IMR-90 (cell line): ENCODE measurements around the gene CDH16. TPM values are rescaled to one million over a fixed set of nuclear protein-coding genes. Genes with fewer than 3 reads are reported as not detected.

ENCODE experiments used
- ATAC-seq: fragments of 200-7000 bp; cut with Tn5 transposase; 2 replicates; pipeline ENCODE4 v1.9.1; 2020; ENCODE audit warnings: low read depth, mild to moderate bottlenecking, moderate library complexity
- BruUV-seq: library from RNA; stranded (reverse); fragments of 400-500 nt; replicated peaks from 2 replicates; lab custom pipeline; 2021; lab: Mats Ljungman, UMichigan
- CTCF ChIA-PET: fragments of 300-600 bp; formaldehyde crosslinking; extraction: SDS; loops from one replicate; lab custom pipeline; 2021; ENCODE audit warnings: antibody characterized with exemption; lab: Yijun Ruan, JAX
- POLR2A ChIA-PET: fragments of 300-600 bp; sonication (Branson Sonifier 250); formaldehyde crosslinking; loops from one replicate; lab custom pipeline; 2022; ENCODE audit warnings: antibody characterized with exemption; ENCODE audit not compliant: unreplicated experiment; lab: Charles Lee
- DNase-seq: peaks from one replicate; pipeline ENCODE4 v3.0.0; 2013
- H2AFZ ChIP-seq: replicated peaks from 2 replicates; pipeline ENCODE3; 2013; ENCODE audit warnings: low read length, mild to moderate bottlenecking; ENCODE audit not compliant: poor library complexity
- H2AK5ac ChIP-seq: 2 replicates; pipeline ENCODE4 v1.6.1; 2013; ENCODE audit warnings: low read depth, low read length, inconsistent platforms
- H2AK9ac ChIP-seq: replicated peaks from 2 replicates; pipeline ENCODE3; 2013; ENCODE audit warnings: mild to moderate bottlenecking, low read depth, low read length, moderate library complexity; ENCODE audit not compliant: poor library complexity
- H2BK120ac ChIP-seq: 2 replicates; pipeline ENCODE4 v1.6.1; 2013; ENCODE audit warnings: low read depth, low read length, inconsistent platforms
- H2BK15ac ChIP-seq: 3 replicates; pipeline ENCODE4 v1.6.1; 2013; ENCODE audit warnings: low read depth, low read length, inconsistent platforms
- H2BK20ac ChIP-seq: 2 replicates; pipeline ENCODE4 v1.6.1; 2013; ENCODE audit warnings: low read depth, mild to moderate bottlenecking, inconsistent platforms, low read length, moderate library complexity
- H2BK5ac ChIP-seq: 2 replicates; pipeline ENCODE4 v1.6.1; 2013; ENCODE audit warnings: mild to moderate bottlenecking, low read depth, low read length, inconsistent platforms; ENCODE audit not compliant: poor library complexity, severe bottlenecking
- H3K14ac ChIP-seq: replicated peaks from 2 replicates; pipeline ENCODE4 v1.6.1; 2013; ENCODE audit warnings: low read depth, low read length, inconsistent platforms
- H3K18ac ChIP-seq: 2 replicates; pipeline ENCODE4 v1.6.1; 2013; ENCODE audit warnings: low read depth, low read length, control low read depth
- H3K23ac ChIP-seq: 2 replicates; pipeline ENCODE4 v1.6.1; 2013; ENCODE audit warnings: low read depth, low read length, inconsistent platforms
- H3K27ac ChIP-seq: 2 replicates; pipeline ENCODE4 v1.5.1; 2013; ENCODE audit warnings: mild to moderate bottlenecking, control low read depth, low read length; ENCODE audit not compliant: insufficient read depth
- H3K27me3 ChIP-seq: 2 replicates; pipeline ENCODE4 v1.6.1; 2013; ENCODE audit warnings: low read length; ENCODE audit not compliant: control insufficient read depth, insufficient read depth
- H3K36me3 ChIP-seq: 2 replicates; pipeline ENCODE4 v1.6.1; 2013; ENCODE audit warnings: low read length, mixed read lengths; ENCODE audit not compliant: control insufficient read depth, insufficient read depth
- H3K4ac ChIP-seq: 2 replicates; pipeline ENCODE4 v1.6.1; 2013; ENCODE audit warnings: low read depth, low read length, inconsistent platforms
- H3K4me1 ChIP-seq: 2 replicates; pipeline ENCODE4 v1.6.1; 2013; ENCODE audit warnings: low read length, mixed read lengths; ENCODE audit not compliant: control insufficient read depth, insufficient read depth
- H3K4me2 ChIP-seq: 2 replicates; pipeline ENCODE4 v1.6.1; 2013; ENCODE audit warnings: low read depth, mild to moderate bottlenecking, control low read depth, low read length, moderate library complexity
- H3K4me3 ChIP-seq: 2 replicates; pipeline ENCODE4 v1.5.1; 2013; ENCODE audit warnings: low read depth, mild to moderate bottlenecking, control low read depth, low read length, moderate library complexity; ENCODE audit not compliant: insufficient read depth
- H3K56ac ChIP-seq: 2 replicates; pipeline ENCODE4 v1.6.1; 2013; ENCODE audit warnings: low read length, inconsistent platforms; ENCODE audit not compliant: insufficient read depth; ENCODE audit errors: extremely low read depth
- H3K79me1 ChIP-seq, 2 experiments: 2 replicates each; pipeline ENCODE4 v1.6.1; 2013; ENCODE audit warnings: low read length in 2 of 2, inconsistent platforms in 1 of 2, low read depth in 1 of 2
- H3K9ac ChIP-seq: 2 replicates; pipeline ENCODE4 v1.6.1; 2013; ENCODE audit warnings: low read depth, low read length, control low read depth
- H3K9me1 ChIP-seq: 2 replicates; pipeline ENCODE4 v1.6.1; 2013; ENCODE audit warnings: low read length, inconsistent platforms; ENCODE audit not compliant: insufficient read depth
- H3K9me3 ChIP-seq: 2 replicates; pipeline ENCODE4 v1.6.1; 2013; ENCODE audit warnings: low read length; ENCODE audit not compliant: control insufficient read depth, insufficient read depth
- H4K20me1 ChIP-seq: 2 replicates; pipeline ENCODE4 v1.6.1; 2013; ENCODE audit warnings: low read length, inconsistent platforms; ENCODE audit not compliant: insufficient read depth
- H4K5ac ChIP-seq: 2 replicates; pipeline ENCODE4 v1.6.1; 2013; ENCODE audit warnings: mild to moderate bottlenecking, low read depth, low read length, control low read depth
- H4K8ac ChIP-seq, 2 experiments: 2 replicates each; pipeline ENCODE4 v1.6.1; 2013; ENCODE audit warnings: low read depth in 2 of 2, low read length in 2 of 2, control low read depth in 1 of 2, inconsistent platforms in 1 of 2
- H4K91ac ChIP-seq: 2 replicates; pipeline ENCODE4 v1.6.1; 2013; ENCODE audit warnings: low read depth, low read length, inconsistent platforms; ENCODE audit not compliant: insufficient read depth
- BHLHE40 ChIP-seq: fragments of 150-350 bp; IDR thresholded peaks from 2 replicates; pipeline ENCODE4 v1.6.1; 2016; ENCODE audit warnings: mild to moderate bottlenecking, low read depth, low read length
- CEBPB ChIP-seq: IDR thresholded peaks from 2 replicates; pipeline ENCODE4 v1.6.1; 2012; ENCODE audit warnings: low read depth, low read length, improper control_type of control experiment
- CHD1 ChIP-seq: IDR thresholded peaks from 2 replicates; pipeline ENCODE4 v1.6.1; 2012; ENCODE audit warnings: low read depth, low read length, improper control_type of control experiment
- FOS ChIP-seq: fragments of 150-350 bp; IDR thresholded peaks from 2 replicates; pipeline ENCODE4 v1.6.1; 2016; ENCODE audit warnings: low read depth, low read length
- MAFK ChIP-seq: IDR thresholded peaks from 2 replicates; pipeline ENCODE4 v1.6.1; 2012; ENCODE audit warnings: low read depth, low read length, improper control_type of control experiment
- MAZ ChIP-seq: IDR thresholded peaks from 2 replicates; pipeline ENCODE4 v1.6.1; 2012; ENCODE audit warnings: low read depth, mild to moderate bottlenecking, low read length, improper control_type of control experiment, moderate library complexity, borderline replicate concordance
- MXI1 ChIP-seq: IDR thresholded peaks from 2 replicates; pipeline ENCODE4 v1.6.1; 2012; ENCODE audit warnings: low read depth, mild to moderate bottlenecking, low read length, moderate library complexity, borderline replicate concordance
- POLR2A ChIP-seq: IDR thresholded peaks from 2 replicates; pipeline ENCODE4 v1.6.1; 2012; ENCODE audit warnings: mild to moderate bottlenecking, low read depth, low read length
- RAD21 ChIP-seq: IDR thresholded peaks from 2 replicates; pipeline ENCODE4 v1.6.1; 2012; ENCODE audit warnings: low read length, improper control_type of control experiment
- RCOR1 ChIP-seq: IDR thresholded peaks from 2 replicates; pipeline ENCODE4 v1.6.1; 2012; ENCODE audit warnings: mild to moderate bottlenecking, low read length, improper control_type of control experiment; ENCODE audit not compliant: insufficient replicate concordance
- RFX5 ChIP-seq: IDR thresholded peaks from 2 replicates; pipeline ENCODE4 v1.8.0; 2012; ENCODE audit warnings: low read depth, mild to moderate bottlenecking, low read length, moderate library complexity
- SMC3 ChIP-seq: fragments of 150-350 bp; IDR thresholded peaks from 2 replicates; pipeline ENCODE4 v1.6.1; 2016; ENCODE audit warnings: low read depth, mild to moderate bottlenecking, antibody characterized with exemption, low read length, moderate library complexity
- WGBS, 2 experiments: methylation state at CpG; one replicate each; pipeline versions ENCODE4 v1.1.5 to v1.1.7; 2013; ENCODE audit warnings: missing lambda C conversion rate in 2 of 2; ENCODE audit not compliant: insufficient read length in 1 of 2; ENCODE audit errors: extremely low coverage in 2 of 2; 5-methylcytosine and 5-hydroxymethylcytosine counted together
- dilution Hi-C: fragments of 300-500 bp; cut with HindIII; formaldehyde crosslinking; loops from one replicate; pipeline ENCODE4 v1.14.3; 2018; ENCODE audit warnings: low sequenced_read_pairs; ENCODE audit not compliant: unreplicated experiment
- in situ Hi-C: fragments of 300-500 bp; cut with MboI; formaldehyde crosslinking; loops from 3 replicates; pipeline ENCODE4 v1.14.3; 2019; ENCODE audit warnings: low sequenced_read_pairs, inconsistent platforms, mixed read lengths
- intact Hi-C: fragments of 100-400 bp; cut with micrococcal nuclease; formaldehyde crosslinking; loops from 2 replicates; pipeline ENCODE4 v1.10.0; 2022
- polyA plus RNA-seq, 3 experiments: library from polyadenylated mRNA; depleted of rRNA; stranded (reverse); fragments of >200 nt; gene quantifications; 2 replicates each; pipeline ENCODE4 v1.2.3, GENCODE V29; 2012; ENCODE audit warnings: low replicate concordance in 1 of 3
- total RNA-seq: library from RNA; depleted of rRNA; stranded (reverse); fragments of >200 nt; gene quantifications from 2 replicates; pipeline ENCODE4 v1.2.3, GENCODE V29; 2012
- TF ChIP-seq, protein P1 (sequence below): fragments of 150-350 bp; IDR thresholded peaks from 2 replicates; pipeline ENCODE4 v1.6.1; 2016; ENCODE audit warnings: low read depth, mild to moderate bottlenecking, low read length, moderate library complexity, borderline replicate concordance
- TF ChIP-seq, protein P2 (sequence below): conservative IDR thresholded peaks from 2 replicates; pipeline ENCODE4 v1.5.1; 2012; ENCODE audit warnings: mild to moderate bottlenecking, low read depth, low read length, improper control_type of control experiment
- TF ChIP-seq, protein P3 (sequence below): fragments of 150-350 bp; IDR thresholded peaks from 2 replicates; pipeline ENCODE4 v1.6.1; 2017; ENCODE audit warnings: mild to moderate bottlenecking, antibody characterized with exemption, low read length, low read depth

The CDH16 gene
- total and polyA plus RNA-seq, 2 of the 4 experiments (the other 2 are of a cell fraction): not detected

- Histone ChIP-seq H3K9me3 (no peaks in the 10 kb centered on the region), H2AFZ (no peak overlapping the region), H2AK5ac (no peak overlapping the region), H3K9me1 (peaks cover 25% of the 10 kb centered on the region), H2BK5ac (no peak overlapping the region), H3K14ac (no peak overlapping the region), H2BK120ac (no peak overlapping the region), H4K5ac (no peak overlapping the region), H3K9ac (no peak overlapping the region), H3K79me1 (peaks cover 25 to 89% of the 10 kb centered on the region in 2 experiments), H3K4me1 (peaks cover 9% of the 10 kb centered on the region), H2BK15ac (no peak overlapping the region), H2BK20ac (no peak overlapping the region), H3K4ac (no peak overlapping the region), H4K8ac (no peak overlapping the region), H3K27ac (no peak overlapping the region), H3K4me2 (no peak overlapping the region), H3K4me3 (no peak overlapping the region), H3K27me3 (no peaks in the 10 kb centered on the region), H2AK9ac (no peak overlapping the region), H4K20me1 (peaks cover 44% of the 10 kb centered on the region), H3K36me3 (peaks cover 52% of the 10 kb centered on the region), H3K56ac (no peak overlapping the region), H3K18ac (no peak overlapping the region), H4K91ac (no peak overlapping the region), H3K23ac (peak overlapping the region; percentile 51; the same call in 1 of the 2 replicates)
- BruUV-seq: no TSS peak
- CTCF ChIA-PET: no interaction called here
- dilution Hi-C loops (no loop called here), in situ Hi-C loops (no loop called here), intact Hi-C loops (no loop called here)
- DNase-seq (no peak), ATAC-seq (no peak)
- POLR2A ChIA-PET: interaction anchor here (0.6 kb wide), 1 partner anchor 232 kb away, joined by 3 read pairs; no protein-coding TSS in a partner anchor
- 95% methylated on average over 2 of the region's 4 CpGs; no CpG with 5 or more reads in 1 of the 2 experiments for WGBS, 2 experiments
- TF ChIP-seq POLR2A (no peak), CEBPB (no peak), BHLHE40 (no peak), MAZ (no peak), RAD21 (no peak), CHD1 (no peak), MXI1 (no peak), FOS (no peak), SMC3 (no peak), RFX5 (no peak), MAFK (no peak), RCOR1 (no peak)
- TF ChIP-seq, protein P1, sequence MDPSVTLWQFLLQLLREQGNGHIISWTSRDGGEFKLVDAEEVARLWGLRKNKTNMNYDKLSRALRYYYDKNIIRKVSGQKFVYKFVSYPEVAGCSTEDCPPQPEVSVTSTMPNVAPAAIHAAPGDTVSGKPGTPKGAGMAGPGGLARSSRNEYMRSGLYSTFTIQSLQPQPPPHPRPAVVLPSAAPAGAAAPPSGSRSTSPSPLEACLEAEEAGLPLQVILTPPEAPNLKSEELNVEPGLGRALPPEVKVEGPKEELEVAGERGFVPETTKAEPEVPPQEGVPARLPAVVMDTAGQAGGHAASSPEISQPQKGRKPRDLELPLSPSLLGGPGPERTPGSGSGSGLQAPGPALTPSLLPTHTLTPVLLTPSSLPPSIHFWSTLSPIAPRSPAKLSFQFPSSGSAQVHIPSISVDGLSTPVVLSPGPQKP: no peak
- TF ChIP-seq, protein P2, sequence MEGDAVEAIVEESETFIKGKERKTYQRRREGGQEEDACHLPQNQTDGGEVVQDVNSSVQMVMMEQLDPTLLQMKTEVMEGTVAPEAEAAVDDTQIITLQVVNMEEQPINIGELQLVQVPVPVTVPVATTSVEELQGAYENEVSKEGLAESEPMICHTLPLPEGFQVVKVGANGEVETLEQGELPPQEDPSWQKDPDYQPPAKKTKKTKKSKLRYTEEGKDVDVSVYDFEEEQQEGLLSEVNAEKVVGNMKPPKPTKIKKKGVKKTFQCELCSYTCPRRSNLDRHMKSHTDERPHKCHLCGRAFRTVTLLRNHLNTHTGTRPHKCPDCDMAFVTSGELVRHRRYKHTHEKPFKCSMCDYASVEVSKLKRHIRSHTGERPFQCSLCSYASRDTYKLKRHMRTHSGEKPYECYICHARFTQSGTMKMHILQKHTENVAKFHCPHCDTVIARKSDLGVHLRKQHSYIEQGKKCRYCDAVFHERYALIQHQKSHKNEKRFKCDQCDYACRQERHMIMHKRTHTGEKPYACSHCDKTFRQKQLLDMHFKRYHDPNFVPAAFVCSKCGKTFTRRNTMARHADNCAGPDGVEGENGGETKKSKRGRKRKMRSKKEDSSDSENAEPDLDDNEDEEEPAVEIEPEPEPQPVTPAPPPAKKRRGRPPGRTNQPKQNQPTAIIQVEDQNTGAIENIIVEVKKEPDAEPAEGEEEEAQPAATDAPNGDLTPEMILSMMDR: no peak
- TF ChIP-seq, protein P3, sequence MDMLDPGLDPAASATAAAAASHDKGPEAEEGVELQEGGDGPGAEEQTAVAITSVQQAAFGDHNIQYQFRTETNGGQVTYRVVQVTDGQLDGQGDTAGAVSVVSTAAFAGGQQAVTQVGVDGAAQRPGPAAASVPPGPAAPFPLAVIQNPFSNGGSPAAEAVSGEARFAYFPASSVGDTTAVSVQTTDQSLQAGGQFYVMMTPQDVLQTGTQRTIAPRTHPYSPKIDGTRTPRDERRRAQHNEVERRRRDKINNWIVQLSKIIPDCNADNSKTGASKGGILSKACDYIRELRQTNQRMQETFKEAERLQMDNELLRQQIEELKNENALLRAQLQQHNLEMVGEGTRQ: no peak
Observed at GRCh38 chr16:66936889-66937554, 18.3 kb upstream of the CDH16 start.
